HL-60 (cell line): ENCODE results near the gene CD8B2.
"Not testable (repeated sequence)": the region's sequence is repeated elsewhere in the genome, so short reads cannot be mapped to it uniquely, and the experiment has no call there.

Experiments
- GABPA ChIP-seq: IDR thresholded peaks from 2 replicates; pipeline ENCODE4 v1.6.1; 2012; ENCODE audit warnings: low read depth
- POLR2AphosphoS5 ChIP-seq: IDR thresholded peaks from 2 replicates; pipeline ENCODE4 v1.6.1; 2012; ENCODE audit warnings: low read depth
- TF ChIP-seq, protein P1 (sequence below): IDR thresholded peaks from one replicate; pipeline ENCODE4 v1.5.1; 2011; ENCODE audit warnings: low read length, control low read depth, inconsistent platforms; ENCODE audit not compliant: insufficient read depth
- TF ChIP-seq, protein P2 (sequence below): IDR thresholded peaks from 2 replicates; pipeline ENCODE4 v1.6.1; 2012; ENCODE audit warnings: low read depth; ENCODE audit not compliant: insufficient replicate concordance

DNA sequence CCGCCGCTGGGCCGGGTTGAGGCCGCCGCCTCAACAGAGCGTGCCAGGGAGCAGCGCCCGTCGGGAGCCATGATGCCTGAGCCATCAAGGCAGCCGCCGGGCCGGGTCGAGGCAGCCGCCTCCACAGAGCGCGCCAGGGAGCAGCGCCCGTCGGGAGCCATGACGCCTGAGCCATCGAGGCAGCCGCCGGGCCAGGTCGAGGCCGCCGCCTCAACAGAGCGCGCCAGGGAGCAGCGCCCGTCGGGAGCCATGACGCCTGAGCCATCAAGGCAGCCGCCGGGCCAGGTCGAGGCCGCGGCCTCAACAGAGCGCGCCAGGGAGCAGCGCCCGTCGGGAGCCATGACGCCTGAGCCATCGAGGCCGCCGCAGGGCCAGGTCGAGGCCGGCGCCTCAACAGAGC lies 19.6 kb upstream of the CD8B2 start:
- TF ChIP-seq, protein P1, sequence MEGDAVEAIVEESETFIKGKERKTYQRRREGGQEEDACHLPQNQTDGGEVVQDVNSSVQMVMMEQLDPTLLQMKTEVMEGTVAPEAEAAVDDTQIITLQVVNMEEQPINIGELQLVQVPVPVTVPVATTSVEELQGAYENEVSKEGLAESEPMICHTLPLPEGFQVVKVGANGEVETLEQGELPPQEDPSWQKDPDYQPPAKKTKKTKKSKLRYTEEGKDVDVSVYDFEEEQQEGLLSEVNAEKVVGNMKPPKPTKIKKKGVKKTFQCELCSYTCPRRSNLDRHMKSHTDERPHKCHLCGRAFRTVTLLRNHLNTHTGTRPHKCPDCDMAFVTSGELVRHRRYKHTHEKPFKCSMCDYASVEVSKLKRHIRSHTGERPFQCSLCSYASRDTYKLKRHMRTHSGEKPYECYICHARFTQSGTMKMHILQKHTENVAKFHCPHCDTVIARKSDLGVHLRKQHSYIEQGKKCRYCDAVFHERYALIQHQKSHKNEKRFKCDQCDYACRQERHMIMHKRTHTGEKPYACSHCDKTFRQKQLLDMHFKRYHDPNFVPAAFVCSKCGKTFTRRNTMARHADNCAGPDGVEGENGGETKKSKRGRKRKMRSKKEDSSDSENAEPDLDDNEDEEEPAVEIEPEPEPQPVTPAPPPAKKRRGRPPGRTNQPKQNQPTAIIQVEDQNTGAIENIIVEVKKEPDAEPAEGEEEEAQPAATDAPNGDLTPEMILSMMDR, result not testable (repeated sequence)
- TF ChIP-seq GABPA, POLR2AphosphoS5: not testable (repeated sequence)
- TF ChIP-seq, protein P2, sequence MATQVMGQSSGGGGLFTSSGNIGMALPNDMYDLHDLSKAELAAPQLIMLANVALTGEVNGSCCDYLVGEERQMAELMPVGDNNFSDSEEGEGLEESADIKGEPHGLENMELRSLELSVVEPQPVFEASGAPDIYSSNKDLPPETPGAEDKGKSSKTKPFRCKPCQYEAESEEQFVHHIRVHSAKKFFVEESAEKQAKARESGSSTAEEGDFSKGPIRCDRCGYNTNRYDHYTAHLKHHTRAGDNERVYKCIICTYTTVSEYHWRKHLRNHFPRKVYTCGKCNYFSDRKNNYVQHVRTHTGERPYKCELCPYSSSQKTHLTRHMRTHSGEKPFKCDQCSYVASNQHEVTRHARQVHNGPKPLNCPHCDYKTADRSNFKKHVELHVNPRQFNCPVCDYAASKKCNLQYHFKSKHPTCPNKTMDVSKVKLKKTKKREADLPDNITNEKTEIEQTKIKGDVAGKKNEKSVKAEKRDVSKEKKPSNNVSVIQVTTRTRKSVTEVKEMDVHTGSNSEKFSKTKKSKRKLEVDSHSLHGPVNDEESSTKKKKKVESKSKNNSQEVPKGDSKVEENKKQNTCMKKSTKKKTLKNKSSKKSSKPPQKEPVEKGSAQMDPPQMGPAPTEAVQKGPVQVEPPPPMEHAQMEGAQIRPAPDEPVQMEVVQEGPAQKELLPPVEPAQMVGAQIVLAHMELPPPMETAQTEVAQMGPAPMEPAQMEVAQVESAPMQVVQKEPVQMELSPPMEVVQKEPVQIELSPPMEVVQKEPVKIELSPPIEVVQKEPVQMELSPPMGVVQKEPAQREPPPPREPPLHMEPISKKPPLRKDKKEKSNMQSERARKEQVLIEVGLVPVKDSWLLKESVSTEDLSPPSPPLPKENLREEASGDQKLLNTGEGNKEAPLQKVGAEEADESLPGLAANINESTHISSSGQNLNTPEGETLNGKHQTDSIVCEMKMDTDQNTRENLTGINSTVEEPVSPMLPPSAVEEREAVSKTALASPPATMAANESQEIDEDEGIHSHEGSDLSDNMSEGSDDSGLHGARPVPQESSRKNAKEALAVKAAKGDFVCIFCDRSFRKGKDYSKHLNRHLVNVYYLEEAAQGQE, result not testable (repeated sequence)
